ENCODE measurements around the gene HOXA5. TPM values are rescaled to one million over a fixed set of nuclear protein-coding genes. Genes with fewer than 3 reads are reported as not detected.

HOXA5 gene
- total and polyA plus RNA-seq, 2 of the 8 experiments (the other 6 are each of a cell fraction or from before 2014, with no cell fraction given): not detected

DNA sequence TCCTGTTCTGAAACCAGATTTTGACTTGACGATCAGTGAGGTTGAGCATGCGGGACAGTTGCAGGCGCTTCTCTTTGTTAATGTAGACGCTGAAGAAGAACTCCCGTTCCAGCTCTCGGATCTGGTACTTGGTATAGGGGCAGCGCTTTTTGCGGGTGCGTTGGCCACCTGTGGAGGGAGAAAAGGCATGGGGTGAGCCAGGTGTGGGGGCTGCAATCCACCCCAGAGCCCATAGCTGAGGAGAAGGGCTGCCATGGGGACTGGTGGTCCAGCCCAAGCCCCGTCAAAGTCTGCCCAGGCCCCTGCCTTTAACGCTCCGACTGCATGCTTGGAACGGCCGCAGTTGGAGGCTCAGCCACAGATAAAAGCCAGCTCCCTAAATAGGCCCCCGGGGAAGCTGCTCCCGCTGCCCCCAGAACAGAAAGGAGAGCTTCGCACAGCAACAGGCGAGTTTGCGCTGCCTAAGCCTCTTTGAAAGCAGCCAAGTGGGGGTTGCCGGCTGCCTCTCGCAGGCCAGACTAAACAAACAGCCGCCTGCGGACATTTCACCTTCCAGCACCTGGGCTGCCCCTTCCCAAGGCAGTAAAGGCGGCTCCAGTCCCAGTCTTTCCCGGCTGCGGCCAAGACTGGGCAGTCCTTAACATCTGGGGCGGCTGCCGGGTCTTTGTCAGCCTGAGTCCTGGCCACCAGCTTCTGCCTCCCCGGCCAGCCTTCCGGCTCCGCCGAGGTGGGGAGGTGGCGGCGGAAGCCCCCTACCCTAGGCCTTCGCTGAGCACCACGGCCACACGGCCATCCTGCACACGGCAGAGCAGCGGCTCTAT is 39.6 kb upstream of the HOXA5 start (continued):
- TF ChIP-seq EGR1 (IDR thresholded peaks at IDR 0.05; ENCODE audit: borderline replicate concordance, low read depth, low read length) (peak; percentile 26; the same call in 1 of the 2 replicates), BRCA1 (IDR thresholded peaks at IDR 0.05; ENCODE audit: low read depth, low read length) (no peak), SUZ12 (IDR thresholded peaks at IDR 0.05; ENCODE audit: low read length) (peak; percentile 87), TAF1 (IDR thresholded peaks at IDR 0.05; ENCODE audit: low read depth, low read length) (no peak), CTCF (IDR thresholded peaks at IDR 0.05; ENCODE audit: control extremely low read depth in 1 of 3, insufficient read depth in 1 of 3, low read depth in 1 of 3, low read length in 3 of 3) (0 out of 4 replicates have a peak, but pooled peaks of 1 of the 3 experiments have one; percentile 6), HDAC2 (IDR thresholded peaks at IDR 0.05; ENCODE audit: borderline replicate concordance in 1 of 2, low read depth in 2 of 2, low read length in 2 of 2) (no peak), NANOG (IDR thresholded peaks at IDR 0.05; ENCODE audit: insufficient read depth, low read depth, low read length, poor library complexity, severe bottlenecking) (no peak), YY1 (IDR thresholded peaks at IDR 0.05; ENCODE audit: low read depth, low read length) (0 out of 2 replicates have a peak, but pooled peaks have one; percentile 18), BCL11A (IDR thresholded peaks at IDR 0.05; ENCODE audit: low read depth in 2 of 2, low read length in 2 of 2) (no peak), POLR2AphosphoS5 (IDR thresholded peaks at IDR 0.05; ENCODE audit: low read depth, low read length) (no peak), TBP (IDR thresholded peaks at IDR 0.05; ENCODE audit: low read depth, low read length) (peak; percentile 90), EZH2 (IDR thresholded peaks at IDR 0.05; ENCODE audit: low read depth, low read length, severe bottlenecking) (peak; percentile 85), MAX (IDR thresholded peaks at IDR 0.05) (0 out of 2 replicates have a peak, but pooled peaks have one; percentile 18), ASH2L (IDR thresholded peaks at IDR 0.05; ENCODE audit: low read length) (peak; percentile 39), EP300 (IDR thresholded peaks at IDR 0.05; ENCODE audit: borderline replicate concordance in 1 of 2, low read depth in 2 of 2, low read length in 2 of 2) (no peak), RNF2 (IDR thresholded peaks at IDR 0.05; ENCODE audit: borderline replicate concordance, low read depth, low read length, missing control alignments, poor library complexity, severe bottlenecking) (peak; percentile 71), SIX5 (IDR thresholded peaks at IDR 0.05; ENCODE audit: low read depth, low read length) (no peak)
